GM12878 (cell line): ENCODE results near the gene NEK1. TPM values are rescaled to one million over a fixed set of nuclear protein-coding genes. Genes with fewer than 3 reads are reported as not detected.

Experiments used
- ATAC-seq: fragments of 200-7000 bp; cut with Tn5 transposase; 3 replicates; pipeline ENCODE4 v1.9.1; 2020; ENCODE audit warnings: mild to moderate bottlenecking, moderate library complexity
- BruUV-seq: library from RNA; stranded (reverse); fragments of 400-500 nt; replicated peaks from 2 replicates; lab custom pipeline; 2021; lab: Mats Ljungman, UMichigan
- CTCF ChIA-PET: fragments of 300-600 bp; sonication (Branson Sonifier 250); formaldehyde crosslinking; extraction: SDS; loops from one replicate; lab custom pipeline; 2021; ENCODE audit warnings: inconsistent platforms; lab: Yijun Ruan, JAX
- POLR2A ChIA-PET: fragments of 350-600 bp; formaldehyde crosslinking; extraction: SDS; loops from one replicate; lab custom pipeline; 2021; ENCODE audit warnings: inconsistent platforms; lab: Charles Lee
- RAD21 ChIA-PET: fragments of 300-600 bp; sonication (Branson Sonifier 250); formaldehyde crosslinking; loops from one replicate; lab custom pipeline; 2023; ENCODE audit warnings: antibody characterized with exemption; ENCODE audit not compliant: unreplicated experiment; lab: Charles Lee
- SMC1A ChIA-PET: fragments of 300-600 bp; sonication (Branson Sonifier 250); formaldehyde crosslinking; loops from one replicate; lab custom pipeline; 2023; ENCODE audit not compliant: unreplicated experiment, uncharacterized antibody; lab: Charles Lee
- DNase-seq: peaks from one replicate; pipeline ENCODE4 v3.0.0-alpha.2; 2011; ENCODE audit warnings: low read depth, low spot score
- FAIRE-seq: peaks from 3 replicates; lab custom pipeline; 2011; peaks lifted over from hg19 to GRCh38; lab: Jason Lieb, UNC
- H2AFZ ChIP-seq: 2 replicates; pipeline ENCODE4 v1.6.0; 2011; ENCODE audit warnings: low read depth, low read length, control low read depth; ENCODE audit not compliant: control insufficient read depth
- H3K27ac ChIP-seq: 2 replicates; pipeline ENCODE4 v1.5.1; 2011; ENCODE audit warnings: control low read depth; ENCODE audit not compliant: control insufficient read depth, insufficient read depth
- H3K27me3 ChIP-seq, 2 experiments: replicated peaks in 1 of 2; 2 replicates each; pipeline versions ENCODE4 v1.6.0 to v1.6.1; 2011; ENCODE audit warnings: low read length in 1 of 2; ENCODE audit not compliant: control insufficient read depth in 2 of 2, insufficient read depth in 2 of 2
- H3K36me3 ChIP-seq, 2 experiments: 2 replicates each; pipeline ENCODE4 v1.5.1; 2011; ENCODE audit warnings: low read length in 1 of 2; ENCODE audit not compliant: control insufficient read depth in 2 of 2, insufficient read depth in 2 of 2
- H3K4me1 ChIP-seq: 2 replicates; pipeline ENCODE4 v1.6.1; 2011; ENCODE audit warnings: mild to moderate bottlenecking, low read length, moderate library complexity, mixed read lengths; ENCODE audit not compliant: control insufficient read depth, insufficient read depth
- H3K4me2 ChIP-seq: 2 replicates; pipeline ENCODE4 v1.6.0; 2011; ENCODE audit warnings: control low read depth; ENCODE audit not compliant: control insufficient read depth, insufficient read depth
- H3K4me3 ChIP-seq: fragments of 200-600 bp; sonication (generic); 2 replicates; pipeline ENCODE4 v1.5.1; 2016
- H3K79me2 ChIP-seq: 2 replicates; pipeline ENCODE4 v1.6.0; 2011; ENCODE audit warnings: low read length; ENCODE audit not compliant: control insufficient read depth, insufficient read depth
- H3K9ac ChIP-seq: 2 replicates; pipeline ENCODE4 v1.8.0; 2011; ENCODE audit warnings: low read length, control low read depth, mixed read lengths; ENCODE audit not compliant: control insufficient read depth, insufficient read depth
- H3K9me3 ChIP-seq: replicated peaks from 3 replicates; pipeline ENCODE4 v1.5.1; 2011; ENCODE audit warnings: mild to moderate bottlenecking, low read length; ENCODE audit not compliant: control insufficient read depth, insufficient read depth
- H4K20me1 ChIP-seq: 2 replicates; pipeline ENCODE4 v1.6.0; 2011; ENCODE audit not compliant: control insufficient read depth, insufficient read depth
- CEBPB ChIP-seq, 2 experiments: fragments of 150-350 bp in 1 of 2; IDR thresholded peaks; 2 replicates each; pipeline ENCODE4 v1.6.1; 2012 to 2014; ENCODE audit warnings: low read depth in 2 of 2, low read length in 2 of 2, borderline replicate concordance in 1 of 2, inconsistent platforms in 1 of 2
- CHD1 ChIP-seq: IDR thresholded peaks from 2 replicates; pipeline ENCODE4 v1.6.1; 2012; ENCODE audit warnings: low read depth, low read length, improper control_type of control experiment
- DPF2 ChIP-seq: fragments of 450-650 bp; IDR thresholded peaks from 2 replicates; pipeline ENCODE4 v1.6.1; 2017; ENCODE audit warnings: mild to moderate bottlenecking
- EED ChIP-seq: sonication (generic); IDR thresholded peaks from 2 replicates; pipeline ENCODE4 v1.6.1; 2016; ENCODE audit warnings: antibody characterized with exemption, low read depth
- HDGF ChIP-seq: fragments of 450-650 bp; IDR thresholded peaks from 2 replicates; pipeline ENCODE4 v1.6.1; 2016; ENCODE audit warnings: antibody characterized with exemption
- MTA2 ChIP-seq: fragments of 450-650 bp; IDR thresholded peaks from 2 replicates; pipeline ENCODE4 v1.6.1; 2016; ENCODE audit warnings: low read depth, mild to moderate bottlenecking, moderate library complexity
- PAX8 ChIP-seq: fragments of 450-650 bp; IDR thresholded peaks from 2 replicates; pipeline ENCODE4 v1.6.1; 2017; ENCODE audit warnings: mild to moderate bottlenecking, moderate library complexity
- PML ChIP-seq: IDR thresholded peaks from 2 replicates; pipeline ENCODE4 v1.6.1; 2012; ENCODE audit warnings: low read length, inconsistent platforms
- SUZ12 ChIP-seq: fragments of 200-600 bp; sonication (generic); IDR thresholded peaks from one replicate; pipeline ENCODE4 v1.6.1; 2018; ENCODE audit warnings: antibody characterized with exemption, mild to moderate bottlenecking; ENCODE audit not compliant: unreplicated experiment
- TARDBP ChIP-seq: IDR thresholded peaks from 2 replicates; pipeline ENCODE4 v1.6.1; 2016; ENCODE audit warnings: borderline replicate concordance
- YBX1 ChIP-seq: fragments of 450-650 bp; IDR thresholded peaks from 2 replicates; pipeline ENCODE4 v1.6.1; 2016; ENCODE audit warnings: antibody characterized with exemption
- ZBED1 ChIP-seq: IDR thresholded peaks from 2 replicates; pipeline ENCODE4 v1.6.1; 2016; ENCODE audit warnings: borderline replicate concordance
- WGBS: methylation state at CpG from one replicate; pipeline ENCODE4 v1.1.6; 2016; ENCODE audit warnings: low lambda C conversion rate; ENCODE audit not compliant: insufficient replicate concordance, insufficient coverage; ENCODE audit errors: missing lambda C conversion rate; 5-methylcytosine and 5-hydroxymethylcytosine counted together
- in situ Hi-C: fragments of 300-500 bp; cut with MboI; formaldehyde crosslinking; loops from 9 replicates; pipeline ENCODE4 v1.14.3; 2018; ENCODE audit warnings: mixed read lengths
- intact Hi-C: fragments of 100-400 bp; cut with micrococcal nuclease; formaldehyde crosslinking; loops from one replicate; pipeline ENCODE4 v1.14.2; 2022; ENCODE audit not compliant: unreplicated experiment
- polyA plus RNA-seq, 11 experiments: library from polyadenylated mRNA; depleted of rRNA in 4 of 11; unstranded in 6 of 11; stranded (reverse) in 5 of 11; fragments of >200 nt; fragmentation: Nextera tagmentation in 4 of 11; fragmentation: Illumina TruSeq in 1 of 11; extraction: Ambion mirVana in 4 of 11; extraction: Trizol in 1 of 11; gene quantifications; 1 replicate in 1 of 11; 2 replicates in 10 of 11; pipeline versions ENCODE4 v1.2.1 to v1.2.3, GENCODE V29; 2011 to 2016; ENCODE audit warnings: inconsistent platforms in 2 of 11, missing spikeins in 2 of 11, low read depth in 1 of 11
- total RNA-seq, 4 experiments: library from RNA; depleted of rRNA in 3 of 4; stranded (reverse); fragments of >200 nt in 3 of 4; fragmentation: Illumina TruSeq in 1 of 4; extraction: Trizol in 1 of 4; gene quantifications; 2 replicates each; pipeline versions ENCODE4 v1.2.1 to v1.2.3, GENCODE V29; 2013 to 2021
- TF ChIP-seq, protein P1 (sequence below): fragments of 450-650 bp; conservative IDR thresholded peaks from 2 replicates; pipeline ENCODE4 v1.6.1; 2017; ENCODE audit warnings: mild to moderate bottlenecking, moderate library complexity
- TF ChIP-seq, protein P2 (sequence below): IDR thresholded peaks from 2 replicates; pipeline ENCODE4 v1.6.1; 2011; ENCODE audit warnings: mild to moderate bottlenecking, low read depth, low read length, moderate library complexity; ENCODE audit not compliant: insufficient replicate concordance
- TF ChIP-seq, protein P3 (sequence below): fragments of 450-650 bp; IDR thresholded peaks from 2 replicates; pipeline ENCODE4 v1.6.1; 2017; ENCODE audit warnings: borderline replicate concordance
- TF ChIP-seq, protein P4 (sequence below): fragments of 450-650 bp; IDR thresholded peaks from 2 replicates; pipeline ENCODE4 v1.6.1; 2017; ENCODE audit warnings: mild to moderate bottlenecking, moderate library complexity

The NEK1 gene
- total and polyA plus RNA-seq, 10 of the 15 experiments (the other 5 are each of a cell fraction or from before 2014, with no cell fraction given) = 4.9 to 16.1 (median 7.5) TPM

DNA sequence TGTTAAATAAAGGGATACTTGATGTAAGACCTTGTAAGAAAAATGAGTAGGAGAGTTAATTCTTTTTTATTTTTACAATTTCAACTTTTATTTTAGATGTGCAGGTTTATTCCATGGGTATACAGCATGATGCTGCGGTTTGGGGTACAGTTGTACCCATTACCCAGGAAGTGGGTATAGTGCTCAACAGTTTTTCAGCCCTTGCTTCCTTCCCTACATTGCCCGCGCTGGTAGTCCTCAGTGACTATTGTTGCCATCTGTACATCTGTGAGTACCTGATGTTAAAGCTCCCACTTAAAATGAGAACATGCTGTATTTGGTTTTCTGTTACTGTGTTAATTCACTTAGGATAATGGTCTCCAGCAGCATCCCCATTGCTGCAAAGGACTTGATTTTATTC, 17.7 kb upstream of the NEK1 start (continued):
- TF ChIP-seq CEBPB (IDR thresholded peaks at IDR 0.05; ENCODE audit: borderline replicate concordance in 1 of 2, low read depth in 2 of 2, low read length in 2 of 2) (no peak), SUZ12 (no peak), TARDBP (no peak)
- TF ChIP-seq, protein P1, sequence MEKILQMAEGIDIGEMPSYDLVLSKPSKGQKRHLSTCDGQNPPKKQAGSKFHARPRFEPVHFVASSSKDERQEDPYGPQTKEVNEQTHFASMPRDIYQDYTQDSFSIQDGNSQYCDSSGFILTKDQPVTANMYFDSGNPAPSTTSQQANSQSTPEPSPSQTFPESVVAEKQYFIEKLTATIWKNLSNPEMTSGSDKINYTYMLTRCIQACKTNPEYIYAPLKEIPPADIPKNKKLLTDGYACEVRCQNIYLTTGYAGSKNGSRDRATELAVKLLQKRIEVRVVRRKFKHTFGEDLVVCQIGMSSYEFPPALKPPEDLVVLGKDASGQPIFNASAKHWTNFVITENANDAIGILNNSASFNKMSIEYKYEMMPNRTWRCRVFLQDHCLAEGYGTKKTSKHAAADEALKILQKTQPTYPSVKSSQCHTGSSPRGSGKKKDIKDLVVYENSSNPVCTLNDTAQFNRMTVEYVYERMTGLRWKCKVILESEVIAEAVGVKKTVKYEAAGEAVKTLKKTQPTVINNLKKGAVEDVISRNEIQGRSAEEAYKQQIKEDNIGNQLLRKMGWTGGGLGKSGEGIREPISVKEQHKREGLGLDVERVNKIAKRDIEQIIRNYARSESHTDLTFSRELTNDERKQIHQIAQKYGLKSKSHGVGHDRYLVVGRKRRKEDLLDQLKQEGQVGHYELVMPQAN = no peak

DNA sequence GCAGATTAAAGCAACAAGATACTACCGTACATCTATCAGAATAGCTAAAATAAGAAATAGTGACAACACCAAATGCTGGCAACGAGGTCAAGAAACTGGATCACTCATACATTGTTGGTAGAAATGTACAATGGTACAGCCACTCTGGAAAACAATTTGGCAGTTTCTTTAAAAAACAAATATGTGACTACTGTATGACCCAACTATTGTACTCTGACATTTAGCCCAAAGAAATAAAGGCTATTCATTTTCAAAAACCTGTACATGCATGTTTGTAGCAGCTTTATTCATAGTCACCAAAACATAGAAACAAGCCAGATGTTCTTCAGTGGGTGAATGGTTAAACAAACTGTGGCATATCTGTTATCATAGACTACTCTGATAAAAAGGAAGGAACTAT, 16.2 kb upstream of the NEK1 start:
- intact Hi-C loops = no loop called here
- Histone ChIP-seq H3K27ac (no peak overlapping the region), H3K9me3 (no peaks in the 10 kb centered on the region; the same call in 1 of the 3 replicates), H3K4me3 (no peak overlapping the region), H4K20me1 (no peaks in the 10 kb centered on the region), H3K36me3 (no peaks in the 10 kb centered on the region), H2AFZ (no peak overlapping the region), H3K79me2 (peaks cover 52% of the 10 kb centered on the region), H3K27me3 (no peaks in the 10 kb centered on the region), H3K4me1 (no peaks in the 10 kb centered on the region), H3K4me2 (no peak overlapping the region), H3K9ac (no peak overlapping the region)
- ATAC-seq (no peak), FAIRE-seq (no peak), DNase-seq (no peak)
- SMC1A ChIA-PET = interaction anchor here (0.6 kb wide), 1 partner anchor 45 kb away, joined by 4 read pairs; no protein-coding TSS in a partner anchor
- WGBS = 100% methylated on average over 2 of the region's 2 CpGs
- POLR2A ChIA-PET = interaction anchor here (2.0 kb wide), 1 partner anchor 31 kb away, joined by 5 read pairs; no protein-coding TSS in a partner anchor
- RAD21 ChIA-PET = no interaction called here
- BruUV-seq = no TSS peak
- CTCF ChIA-PET = interaction anchor here (1.3 to 1.5 kb wide), 3 partner anchors 12 to 64 kb away, joined by 3 read pairs; no protein-coding TSS in a partner anchor
- in situ Hi-C loops = no loop called here
- TF ChIP-seq ZBED1 (no peak), PAX8 (no peak), CHD1 (no peak), MTA2 (no peak), EED (no peak), YBX1 (no peak), PML (no peak), HDGF (no peak), DPF2 (no peak)
- TF ChIP-seq, protein P2, sequence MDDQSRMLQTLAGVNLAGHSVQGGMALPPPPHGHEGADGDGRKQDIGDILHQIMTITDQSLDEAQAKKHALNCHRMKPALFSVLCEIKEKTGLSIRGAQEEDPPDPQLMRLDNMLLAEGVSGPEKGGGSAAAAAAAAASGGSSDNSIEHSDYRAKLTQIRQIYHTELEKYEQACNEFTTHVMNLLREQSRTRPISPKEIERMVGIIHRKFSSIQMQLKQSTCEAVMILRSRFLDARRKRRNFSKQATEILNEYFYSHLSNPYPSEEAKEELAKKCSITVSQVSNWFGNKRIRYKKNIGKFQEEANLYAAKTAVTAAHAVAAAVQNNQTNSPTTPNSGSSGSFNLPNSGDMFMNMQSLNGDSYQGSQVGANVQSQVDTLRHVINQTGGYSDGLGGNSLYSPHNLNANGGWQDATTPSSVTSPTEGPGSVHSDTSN = no peak
- TF ChIP-seq, protein P3, sequence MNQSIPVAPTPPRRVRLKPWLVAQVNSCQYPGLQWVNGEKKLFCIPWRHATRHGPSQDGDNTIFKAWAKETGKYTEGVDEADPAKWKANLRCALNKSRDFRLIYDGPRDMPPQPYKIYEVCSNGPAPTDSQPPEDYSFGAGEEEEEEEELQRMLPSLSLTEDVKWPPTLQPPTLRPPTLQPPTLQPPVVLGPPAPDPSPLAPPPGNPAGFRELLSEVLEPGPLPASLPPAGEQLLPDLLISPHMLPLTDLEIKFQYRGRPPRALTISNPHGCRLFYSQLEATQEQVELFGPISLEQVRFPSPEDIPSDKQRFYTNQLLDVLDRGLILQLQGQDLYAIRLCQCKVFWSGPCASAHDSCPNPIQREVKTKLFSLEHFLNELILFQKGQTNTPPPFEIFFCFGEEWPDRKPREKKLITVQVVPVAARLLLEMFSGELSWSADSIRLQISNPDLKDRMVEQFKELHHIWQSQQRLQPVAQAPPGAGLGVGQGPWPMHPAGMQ = no peak
- TF ChIP-seq, protein P4, sequence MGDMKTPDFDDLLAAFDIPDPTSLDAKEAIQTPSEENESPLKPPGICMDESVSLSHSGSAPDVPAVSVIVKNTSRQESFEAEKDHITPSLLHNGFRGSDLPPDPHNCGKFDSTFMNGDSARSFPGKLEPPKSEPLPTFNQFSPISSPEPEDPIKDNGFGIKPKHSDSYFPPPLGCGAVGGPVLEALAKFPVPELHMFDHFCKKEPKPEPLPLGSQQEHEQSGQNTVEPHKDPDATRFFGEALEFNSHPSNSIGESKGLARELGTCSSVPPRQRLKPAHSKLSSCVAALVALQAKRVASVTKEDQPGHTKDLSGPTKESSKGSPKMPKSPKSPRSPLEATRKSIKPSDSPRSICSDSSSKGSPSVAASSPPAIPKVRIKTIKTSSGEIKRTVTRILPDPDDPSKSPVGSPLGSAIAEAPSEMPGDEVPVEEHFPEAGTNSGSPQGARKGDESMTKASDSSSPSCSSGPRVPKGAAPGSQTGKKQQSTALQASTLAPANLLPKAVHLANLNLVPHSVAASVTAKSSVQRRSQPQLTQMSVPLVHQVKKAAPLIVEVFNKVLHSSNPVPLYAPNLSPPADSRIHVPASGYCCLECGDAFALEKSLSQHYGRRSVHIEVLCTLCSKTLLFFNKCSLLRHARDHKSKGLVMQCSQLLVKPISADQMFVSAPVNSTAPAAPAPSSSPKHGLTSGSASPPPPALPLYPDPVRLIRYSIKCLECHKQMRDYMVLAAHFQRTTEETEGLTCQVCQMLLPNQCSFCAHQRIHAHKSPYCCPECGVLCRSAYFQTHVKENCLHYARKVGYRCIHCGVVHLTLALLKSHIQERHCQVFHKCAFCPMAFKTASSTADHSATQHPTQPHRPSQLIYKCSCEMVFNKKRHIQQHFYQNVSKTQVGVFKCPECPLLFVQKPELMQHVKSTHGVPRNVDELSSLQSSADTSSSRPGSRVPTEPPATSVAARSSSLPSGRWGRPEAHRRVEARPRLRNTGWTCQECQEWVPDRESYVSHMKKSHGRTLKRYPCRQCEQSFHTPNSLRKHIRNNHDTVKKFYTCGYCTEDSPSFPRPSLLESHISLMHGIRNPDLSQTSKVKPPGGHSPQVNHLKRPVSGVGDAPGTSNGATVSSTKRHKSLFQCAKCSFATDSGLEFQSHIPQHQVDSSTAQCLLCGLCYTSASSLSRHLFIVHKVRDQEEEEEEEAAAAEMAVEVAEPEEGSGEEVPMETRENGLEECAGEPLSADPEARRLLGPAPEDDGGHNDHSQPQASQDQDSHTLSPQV = no peak
